PC-3 (cell line): Measurements from ENCODE around the gene BRF1.

Source experiments
- CTCF ChIP-seq: fragments of 300-600 bp; sonication (generic); conservative IDR thresholded peaks from 2 replicates; pipeline ENCODE4 v1.5.1; 2017; ENCODE audit warnings: antibody characterized with exemption, low read depth, mild to moderate bottlenecking, low read length
- EZH2 ChIP-seq: fragments of 300-600 bp; sonication (generic); IDR thresholded peaks from one replicate; pipeline ENCODE4 v1.6.1; 2017; ENCODE audit warnings: antibody characterized with exemption, mild to moderate bottlenecking, low read length; ENCODE audit not compliant: unreplicated experiment

GRCh38 chr14:105209646-105210045 lies 91.2 kb downstream of the BRF1 start:
- TF ChIP-seq CTCF (no peak), EZH2 (no peak)
